Measurements from ENCODE around the gene OR5I1.
"Not testable (repeated sequence)": the region's sequence is repeated elsewhere in the genome, so short reads cannot be mapped to it uniquely, and the experiment has no call there.

Gene OR5I1

DNA sequence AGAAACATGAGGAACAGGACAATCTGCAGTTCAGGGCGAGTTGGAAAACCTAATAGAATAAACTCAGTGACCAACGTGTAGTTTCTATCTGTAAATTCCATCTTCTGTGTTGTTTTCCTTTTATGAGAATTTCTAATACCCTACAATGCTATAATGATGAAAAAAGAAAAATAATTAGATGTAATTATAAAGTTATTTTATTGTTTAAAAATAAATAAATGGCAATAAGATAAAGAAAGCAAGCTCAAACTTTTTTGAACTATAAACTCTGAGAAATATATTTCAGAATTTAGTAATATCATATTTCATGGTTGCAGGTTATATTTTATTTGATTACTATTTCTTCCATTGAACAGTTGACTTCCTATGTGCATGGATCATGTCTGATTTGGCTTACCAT lies at the start of gene OR5I1:
Gene OR5I1 (minus strand): TSS at position 101 of the 400 bp plus-strand sequence. CDS start 0 bp downstream, at position 101.
- DNase-seq: no peak

- DNase-seq: no peak
Measured at GRCh38 chr11:55970935-55971334, 34.7 kb upstream of the OR5I1 start.

DNA sequence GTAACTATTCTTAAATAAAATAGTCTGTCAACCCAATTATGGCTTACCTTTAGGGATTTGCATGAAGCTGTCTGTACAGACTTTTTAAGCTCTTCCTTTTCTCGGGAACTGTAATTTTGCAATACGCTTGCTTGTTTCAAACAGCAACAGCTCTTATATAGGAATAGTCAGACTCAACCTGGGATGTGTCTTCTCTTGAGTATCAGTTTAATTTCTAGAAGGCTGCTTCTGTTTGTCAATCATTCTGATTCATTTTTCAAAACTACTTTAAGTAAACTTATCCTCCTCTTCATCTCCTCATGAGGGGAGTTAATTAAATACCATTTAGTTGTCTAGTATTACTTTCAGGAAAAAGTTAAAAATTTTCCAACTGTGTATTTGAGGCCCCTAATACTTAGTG lies 33.6 kb upstream of the OR5I1 start, which contains the start of gene OR10AG1:
Gene OR10AG1 (minus strand): TSS at position 101 of the 400 bp plus-strand sequence. CDS start 38 bp downstream, at position 63.
- no peak for DNase-seq

DNA sequence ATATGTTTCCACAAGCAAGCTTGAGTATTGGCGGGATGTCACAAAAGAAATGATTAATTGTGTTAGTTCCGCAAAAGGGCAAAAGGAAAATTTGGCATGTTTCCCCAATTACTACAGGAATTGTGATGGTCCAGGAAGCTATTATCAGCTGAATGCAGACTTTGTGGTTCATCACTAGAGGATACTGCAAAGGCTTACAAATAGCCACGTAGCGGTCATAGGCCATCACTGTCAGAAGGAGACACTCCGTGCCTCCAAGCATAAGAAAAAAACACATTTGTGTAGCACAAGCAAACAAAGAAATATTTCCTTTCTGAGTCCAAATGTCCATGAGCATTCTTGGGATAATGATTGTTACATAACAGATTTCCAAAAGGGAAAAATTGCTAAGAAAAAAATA lies 31.7 kb upstream of the OR5I1 start:
- DNase-seq: no peak

GRCh38 chr11:55966391-55966790 lies 30.2 kb upstream of the OR5I1 start:
- DNase-seq: no peak

- DNase-seq: no peak
Measured at GRCh38 chr11:55956521-55956920, 20.3 kb upstream of the OR5I1 start.

DNA sequence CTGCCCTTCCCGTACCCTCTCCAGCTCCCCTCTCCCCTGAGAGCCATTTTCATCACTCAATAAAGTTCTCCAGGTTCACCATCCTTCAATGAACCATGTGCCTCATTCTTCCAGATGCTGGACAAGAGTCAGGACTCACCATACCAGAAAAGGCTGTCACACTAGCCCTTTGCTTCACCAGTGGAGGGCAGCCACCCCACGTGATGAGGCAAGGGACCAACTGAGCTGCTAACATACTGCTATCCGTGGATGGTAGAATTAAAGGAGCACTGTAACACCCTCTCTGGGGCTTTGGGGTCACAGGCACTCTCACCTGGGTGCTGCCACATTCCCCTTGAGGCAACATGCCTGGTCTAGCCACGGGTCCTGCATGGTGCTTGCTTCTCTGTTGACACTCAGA lies 13.1 kb upstream of the OR5I1 start:
- no peak for DNase-seq

GRCh38 chr11:55942785-55943392 lies 6.7 kb upstream of the OR5I1 start:
- DNase-seq: peak; percentile 13

DNA sequence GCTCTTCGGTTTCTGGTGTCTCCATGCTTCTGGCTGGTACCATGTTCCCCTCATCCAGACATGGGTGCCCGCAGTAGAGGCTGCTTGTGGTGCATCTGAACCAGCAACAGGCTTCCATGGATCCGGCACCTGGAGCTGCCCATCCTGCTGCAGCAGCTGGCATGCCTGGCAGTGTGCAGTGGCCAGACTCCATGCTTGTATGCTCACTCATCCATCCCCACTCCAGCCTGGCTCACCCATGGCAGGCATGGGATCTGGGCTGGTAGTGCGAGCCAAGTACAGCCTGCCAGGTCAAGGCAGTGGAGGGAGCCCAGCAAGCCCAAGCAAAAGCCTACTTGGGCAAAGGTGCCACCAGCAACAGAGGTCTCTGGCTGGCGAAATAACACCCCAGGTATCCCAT lies 15.7 kb downstream of the OR5I1 start:
- no peak for DNase-seq

DNA sequence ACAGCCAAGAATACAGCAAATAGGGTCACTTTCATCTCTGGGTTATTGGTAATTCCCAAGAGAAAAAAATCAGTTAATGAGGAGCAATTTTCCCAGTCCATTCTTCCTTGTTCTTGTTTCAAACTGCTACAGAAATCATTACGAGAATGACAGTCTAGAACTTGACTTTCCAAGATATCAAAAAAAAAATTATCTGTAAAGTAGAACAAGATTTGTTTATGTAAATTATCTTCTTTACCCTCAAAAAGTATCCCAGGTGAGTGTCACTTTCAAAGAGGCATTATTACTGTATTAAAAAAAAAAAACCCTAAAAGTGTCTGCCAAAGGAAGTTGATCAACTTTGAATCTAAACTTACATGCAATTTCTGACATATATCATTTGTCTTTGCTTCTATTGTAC lies 21.7 kb downstream of the OR5I1 start, which contains the start of gene OR5W2:
Gene OR5W2 (minus strand): TSS at position 101 of the 400 bp plus-strand sequence. CDS start 0 bp downstream, at position 101.
- DNase-seq: no peak

- DNase-seq: no peak
Measured at GRCh38 chr11:55902308-55902707, 33.9 kb downstream of the OR5I1 start.

DNA sequence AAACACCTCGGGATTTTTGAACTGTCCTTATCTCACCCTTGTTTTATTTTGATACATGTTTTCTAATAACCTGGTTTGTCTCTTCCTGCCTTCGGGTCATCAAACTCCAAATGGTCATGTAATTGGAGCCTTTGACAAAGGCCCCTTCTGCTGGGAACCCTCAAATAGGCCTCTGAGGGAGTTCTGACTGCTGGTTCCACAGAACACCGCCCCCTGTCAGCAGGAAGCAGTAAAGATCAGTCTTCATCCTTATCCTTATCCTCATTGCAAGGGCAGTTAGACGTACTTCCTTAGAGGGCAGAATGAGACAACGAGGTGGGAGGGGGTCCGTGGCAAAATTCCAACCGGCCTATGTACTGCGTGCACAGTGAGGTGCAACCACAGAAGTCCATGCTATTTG lies 41.0 kb downstream of the OR5I1 start:
- no peak for DNase-seq

DNA sequence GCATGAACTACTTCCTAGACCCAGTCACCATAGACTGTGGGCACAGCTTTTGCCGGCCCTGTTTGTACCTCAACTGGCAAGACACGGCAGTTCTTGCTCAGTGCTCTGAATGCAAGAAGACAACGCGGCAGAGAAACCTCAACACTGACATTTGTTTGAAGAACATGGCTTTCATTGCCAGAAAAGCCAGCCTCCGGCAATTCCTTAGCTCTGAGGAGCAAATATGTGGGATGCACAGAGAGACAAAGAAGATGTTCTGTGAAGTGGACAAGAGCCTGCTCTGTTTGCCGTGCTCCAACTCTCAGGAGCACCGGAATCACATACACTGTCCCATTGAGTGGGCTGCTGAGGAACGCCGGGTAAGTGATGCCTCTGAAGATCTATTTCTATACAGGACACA lies 50.7 kb downstream of the OR5I1 start:
- DNase-seq: not testable (repeated sequence)

Data from activated CD4-positive, alpha-beta T cell treated with anti-CD3 and anti-CD28 coated beads, Interleukin-2, Interleukin-6, amounts not matched to agents 100 ng/mL and 50 ng/mL, durations not matched to agents 16 hours and 8 hours (primary cell).